H1 (cell line): Measurements from ENCODE around the gene LTF.

Source experiments
- CTCF ChIP-seq, 3 experiments: IDR thresholded peaks; 1 replicate in 2 of 3; 2 replicates in 1 of 3; pipeline versions ENCODE4 v1.5.1 to v1.6.1; 2011; ENCODE audit warnings: low read length in 3 of 3, mild to moderate bottlenecking in 3 of 3, inconsistent platforms in 2 of 3, low read depth in 1 of 3, moderate library complexity in 1 of 3; ENCODE audit not compliant: insufficient read depth in 1 of 3; ENCODE audit errors: control extremely low read depth in 1 of 3
- PHF8 ChIP-seq: fragments of 200-600 bp; sonication (generic); conservative IDR thresholded peaks from 2 replicates; pipeline ENCODE4 v1.7.1; 2012; ENCODE audit warnings: low read depth, mild to moderate bottlenecking, inconsistent platforms, low read length, moderate library complexity
- POLR2A ChIP-seq, 2 experiments: IDR thresholded peaks; 1 replicate in 1 of 2; 2 replicates in 1 of 2; pipeline ENCODE4 v1.6.1; 2011; ENCODE audit warnings: low read depth in 2 of 2, low read length in 2 of 2, mild to moderate bottlenecking in 2 of 2; ENCODE audit errors: control extremely low read depth in 1 of 2
- RFX5 ChIP-seq: IDR thresholded peaks from 2 replicates; pipeline ENCODE4 v1.6.1; 2011; ENCODE audit warnings: low read depth, low read length, improper control_type of control experiment, borderline replicate concordance
- SIN3A ChIP-seq, 2 experiments: IDR thresholded peaks in 1 of 2; conservative IDR thresholded peaks in 1 of 2; 2 replicates each; pipeline ENCODE4 v1.6.1; 2011 to 2012; ENCODE audit warnings: low read length in 2 of 2, improper control_type of control experiment in 1 of 2, low read depth in 1 of 2, mild to moderate bottlenecking in 1 of 2

DNA sequence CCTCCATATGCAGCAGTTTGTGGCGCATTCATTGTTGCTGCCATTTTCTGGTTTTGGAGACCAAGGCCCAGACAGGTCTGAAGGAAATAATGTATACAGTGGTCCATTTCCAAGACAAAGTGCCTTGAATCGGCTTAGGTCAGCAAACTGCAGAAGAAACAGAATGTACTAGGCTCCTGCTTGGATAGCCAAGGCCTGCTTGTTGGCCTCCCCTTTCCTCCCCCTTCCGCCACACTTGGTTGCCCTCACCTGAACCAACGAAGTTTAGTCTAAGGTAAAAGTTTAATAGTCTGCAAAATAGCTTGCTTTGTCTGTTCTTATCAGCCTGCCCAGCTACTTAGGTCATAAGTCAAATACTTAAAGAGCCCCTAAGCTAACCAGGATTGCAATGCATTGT is 21.1 kb upstream of the LTF start:
- TF ChIP-seq CTCF (IDR thresholded peaks at IDR 0.05; ENCODE audit: control extremely low read depth in 1 of 3, insufficient read depth in 1 of 3, low read depth in 1 of 3, low read length in 3 of 3) = no peak
- TF ChIP-seq RFX5 = no peak
- no peak for TF ChIP-seq POLR2A (IDR thresholded peaks at IDR 0.05; ENCODE audit: control extremely low read depth in 1 of 2, low read depth in 2 of 2, low read length in 2 of 2)
- TF ChIP-seq SIN3A (conservative IDR thresholded peaks at IDR 0.05 in 1 of 2, IDR thresholded peaks at IDR 0.05 in 1 of 2; ENCODE audit: low read depth in 1 of 2, low read length in 2 of 2) = no peak
- no peak for TF ChIP-seq PHF8
